Peyer's patch (tissue), 4 donors: Measurements from ENCODE around the gene MIER2. TPM values are rescaled to one million over a fixed set of nuclear protein-coding genes. Genes with fewer than 3 reads are reported as not detected.

Source experiments
- DNase-seq, 3 donors: peaks; one replicate each; pipeline ENCODE4 v3.0.0-alpha.2; 2017 to 2019
- H3K27ac ChIP-seq, 4 donors: fragments of 200-600 bp; sonication (generic); one replicate each; pipeline ENCODE4 v1.5.1; 2016 to 2019
- H3K27me3 ChIP-seq, 2 donors: fragments of 200-600 bp; sonication (generic); one replicate each; pipeline ENCODE4 v1.5.1; 2019
- H3K36me3 ChIP-seq, 3 donors: fragments of 200-600 bp; sonication (generic); one replicate each; pipeline ENCODE4 v1.5.1; 2016 to 2019
- H3K4me1 ChIP-seq, 4 donors: fragments of 200-600 bp; sonication (generic); one replicate each; pipeline ENCODE4 v1.5.1; 2016 to 2019
- H3K4me3 ChIP-seq, 4 donors: fragments of 200-600 bp; sonication (generic); 1 replicate in 3 of 4; 2 replicates in 1 of 4; pipeline ENCODE4 v1.5.1; 2016 to 2019; ENCODE audit warnings: mild to moderate bottlenecking in 1 of 4
- H3K9me3 ChIP-seq, 4 donors: fragments of 200-600 bp; sonication (generic); one replicate each; pipeline ENCODE4 v1.5.1; 2016 to 2019; ENCODE audit warnings: mild to moderate bottlenecking in 1 of 4
- CTCF ChIP-seq, 6 experiments: fragments of 450-650 bp in 4 of 6; fragments of 200-600 bp in 2 of 6; sonication (generic) in 1 of 6; IDR thresholded peaks; one replicate each; pipeline ENCODE4 v1.5.1; 2017 to 2019; ENCODE audit warnings: antibody characterized with exemption in 6 of 6, mild to moderate bottlenecking in 3 of 6, moderate library complexity in 1 of 6
- POLR2A ChIP-seq, 2 donors: fragments of 450-650 bp; IDR thresholded peaks; one replicate each; pipeline ENCODE4 v1.5.1; 2017; ENCODE audit warnings: antibody characterized with exemption in 2 of 2, mild to moderate bottlenecking in 2 of 2, moderate library complexity in 2 of 2
- total RNA-seq, 4 donors: library from RNA; depleted of rRNA; stranded (reverse); fragments of >200 nt; gene quantifications; one replicate each; pipeline ENCODE4 v1.1.0, GENCODE V29; 2016

Gene MIER2
- total RNA-seq, 4 donors from 2014 or later: 6.0 to 27.3 (median 20.9) TPM

GRCh38 chr19:313169-313987, 31.2 kb downstream of the MIER2 start:
- H3K4me3 ChIP-seq: no peak overlapping the region
- no peaks in the 10 kb centered on the region for H3K27me3 ChIP-seq
- H3K4me1 ChIP-seq: no peaks in the 10 kb centered on the region
- no peak for DNase-seq
- peaks cover 0 to 51% (median 0%) of the 10 kb centered on the region in 3 donors for H3K36me3 ChIP-seq
- TF ChIP-seq CTCF (IDR thresholded peaks at IDR 0.05): no peak
- TF ChIP-seq POLR2A (IDR thresholded peaks at IDR 0.05): no peak
- no peak overlapping the region for H3K27ac ChIP-seq
- H3K9me3 ChIP-seq: no peaks in the 10 kb centered on the region

- DNase-seq: peak in 1 of 3 donors; percentile 40
- Histone ChIP-seq H3K27ac (peak overlapping the region in 1 of 4 donors; percentile 44), H3K4me3 (peak overlapping the region in 1 of 4 donors; percentile 43), H3K4me1 (no peaks in the 10 kb centered on the region), H3K27me3 (no peaks in the 10 kb centered on the region), H3K9me3 (no peaks in the 10 kb centered on the region), H3K36me3 (peaks cover 0 to 63% (median 0%) of the 10 kb centered on the region in 3 donors)
- no peak for TF ChIP-seq CTCF (IDR thresholded peaks at IDR 0.05)
- TF ChIP-seq POLR2A (IDR thresholded peaks at IDR 0.05): no peak
Observed at GRCh38 chr19:311813-312261, 32.8 kb downstream of the MIER2 start.

- TF ChIP-seq POLR2A (IDR thresholded peaks at IDR 0.05): no peak
- TF ChIP-seq CTCF (IDR thresholded peaks at IDR 0.05): no peak
- Histone ChIP-seq H3K27ac (peak overlapping the region in 1 of 4 donors; percentile 44), H3K36me3 (peaks cover 0 to 65% (median 0%) of the 10 kb centered on the region in 3 donors), H3K4me1 (no peaks in the 10 kb centered on the region), H3K9me3 (no peaks in the 10 kb centered on the region), H3K4me3 (peak overlapping the region in 1 of 4 donors; percentile 43), H3K27me3 (no peaks in the 10 kb centered on the region)
- DNase-seq: peak in 1 of 3 donors; percentile 33
Observed at GRCh38 chr19:310781-311496, 33.7 kb downstream of the MIER2 start.

GRCh38 chr19:310141-310651, 34.4 kb downstream of the MIER2 start:
- H3K36me3 ChIP-seq: peaks cover 0 to 65% (median 0%) of the 10 kb centered on the region in 3 donors
- DNase-seq: peak in 2 of 3 donors; percentile 32 to 88
- no peaks in the 10 kb centered on the region for H3K27me3 ChIP-seq
- H3K9me3 ChIP-seq: no peaks in the 10 kb centered on the region
- no peak for TF ChIP-seq POLR2A (IDR thresholded peaks at IDR 0.05)
- peak in 1 of 6 experiments; percentile 26 for TF ChIP-seq CTCF (IDR thresholded peaks at IDR 0.05)
- H3K27ac ChIP-seq: peak overlapping the region in 1 of 4 donors; percentile 44
- H3K4me3 ChIP-seq: peak overlapping the region in 1 of 4 donors; percentile 43
- H3K4me1 ChIP-seq: no peaks in the 10 kb centered on the region

GRCh38 chr19:309206-309565, 35.4 kb downstream of the MIER2 start:
- H3K27ac ChIP-seq: no peak overlapping the region
- peak in 1 of 3 donors; percentile 36 for DNase-seq
- H3K4me3 ChIP-seq: no peak overlapping the region
- TF ChIP-seq CTCF (IDR thresholded peaks at IDR 0.05) (no peak), POLR2A (IDR thresholded peaks at IDR 0.05) (no peak)
- H3K4me1 ChIP-seq: no peaks in the 10 kb centered on the region
- no peaks in the 10 kb centered on the region for H3K27me3 ChIP-seq
- no peaks in the 10 kb centered on the region for H3K9me3 ChIP-seq
- H3K36me3 ChIP-seq: peaks cover 0 to 65% (median 0%) of the 10 kb centered on the region in 3 donors
